ENCODE data around the gene CNIH3.

GRCh38 chr1:224739303-224739996 lies 123.3 kb downstream of the CNIH3 start:
- TF ChIP-seq, protein P1, sequence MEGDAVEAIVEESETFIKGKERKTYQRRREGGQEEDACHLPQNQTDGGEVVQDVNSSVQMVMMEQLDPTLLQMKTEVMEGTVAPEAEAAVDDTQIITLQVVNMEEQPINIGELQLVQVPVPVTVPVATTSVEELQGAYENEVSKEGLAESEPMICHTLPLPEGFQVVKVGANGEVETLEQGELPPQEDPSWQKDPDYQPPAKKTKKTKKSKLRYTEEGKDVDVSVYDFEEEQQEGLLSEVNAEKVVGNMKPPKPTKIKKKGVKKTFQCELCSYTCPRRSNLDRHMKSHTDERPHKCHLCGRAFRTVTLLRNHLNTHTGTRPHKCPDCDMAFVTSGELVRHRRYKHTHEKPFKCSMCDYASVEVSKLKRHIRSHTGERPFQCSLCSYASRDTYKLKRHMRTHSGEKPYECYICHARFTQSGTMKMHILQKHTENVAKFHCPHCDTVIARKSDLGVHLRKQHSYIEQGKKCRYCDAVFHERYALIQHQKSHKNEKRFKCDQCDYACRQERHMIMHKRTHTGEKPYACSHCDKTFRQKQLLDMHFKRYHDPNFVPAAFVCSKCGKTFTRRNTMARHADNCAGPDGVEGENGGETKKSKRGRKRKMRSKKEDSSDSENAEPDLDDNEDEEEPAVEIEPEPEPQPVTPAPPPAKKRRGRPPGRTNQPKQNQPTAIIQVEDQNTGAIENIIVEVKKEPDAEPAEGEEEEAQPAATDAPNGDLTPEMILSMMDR (IDR thresholded peaks at IDR 0.05): no peak
- no peak for TF ChIP-seq POLR2A (IDR thresholded peaks at IDR 0.05)

Measured in uterus (tissue), 2 donors.